Cerebellar nuclear complex (tissue), 1 donor: ENCODE measurements around the gene SUSD6.

Experiments
- DNase-seq, 2 experiments: peaks; one replicate each; lab custom pipeline; 2025; lab: John Stamatoyannopoulos, UW

SUSD6 gene, protein sequence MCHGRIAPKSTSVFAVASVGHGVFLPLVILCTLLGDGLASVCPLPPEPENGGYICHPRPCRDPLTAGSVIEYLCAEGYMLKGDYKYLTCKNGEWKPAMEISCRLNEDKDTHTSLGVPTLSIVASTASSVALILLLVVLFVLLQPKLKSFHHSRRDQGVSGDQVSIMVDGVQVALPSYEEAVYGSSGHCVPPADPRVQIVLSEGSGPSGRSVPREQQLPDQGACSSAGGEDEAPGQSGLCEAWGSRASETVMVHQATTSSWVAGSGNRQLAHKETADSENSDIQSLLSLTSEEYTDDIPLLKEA

DNA sequence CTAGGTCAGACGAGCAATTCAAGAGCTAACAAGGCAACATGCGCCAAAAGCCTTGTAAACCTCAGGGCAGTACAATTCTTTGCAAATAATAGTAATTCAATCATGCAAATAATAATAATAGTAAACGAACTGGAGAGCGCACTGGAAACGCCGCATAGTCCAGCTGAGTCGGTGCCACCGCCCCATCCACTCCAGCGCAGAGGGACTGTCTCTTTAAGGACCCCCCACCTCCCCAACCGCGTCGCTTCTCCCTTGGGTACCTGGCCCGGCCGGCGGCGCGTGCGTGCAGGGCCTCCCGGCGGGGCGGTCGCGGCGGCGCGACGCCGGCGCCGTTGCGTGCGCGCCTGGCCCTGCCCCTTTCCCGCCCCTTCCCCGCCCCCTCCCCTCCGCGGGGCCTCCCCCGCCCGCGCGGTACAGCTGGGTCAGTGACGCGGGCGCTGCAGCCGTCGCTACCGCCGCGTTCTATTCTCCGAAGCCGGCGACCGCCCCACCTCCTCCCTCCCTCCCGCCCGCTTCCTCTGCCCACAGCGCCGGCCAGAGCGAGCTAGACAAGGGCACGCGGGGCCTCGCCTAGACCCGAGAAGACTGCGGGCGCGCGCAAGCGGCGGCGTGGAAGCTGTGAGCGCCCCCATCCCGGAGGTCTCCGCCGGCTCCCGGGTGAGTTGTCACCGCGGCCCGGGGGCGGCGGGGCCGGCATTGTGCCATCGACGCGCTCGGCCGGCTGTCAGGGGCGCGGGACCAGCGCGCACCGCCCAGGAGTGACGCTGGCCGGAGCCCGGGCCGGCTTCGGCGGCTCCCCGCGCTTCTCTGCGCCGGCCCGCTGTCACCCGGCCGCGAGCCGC is at the start of gene SUSD6:
SUSD6 (plus strand) TSS at position 425 of the 842 bp plus-strand sequence. CDS start 46,997 bp downstream, outside the sequence.
- peak in 1 of 2 experiments; percentile 64 for DNase-seq

DNA sequence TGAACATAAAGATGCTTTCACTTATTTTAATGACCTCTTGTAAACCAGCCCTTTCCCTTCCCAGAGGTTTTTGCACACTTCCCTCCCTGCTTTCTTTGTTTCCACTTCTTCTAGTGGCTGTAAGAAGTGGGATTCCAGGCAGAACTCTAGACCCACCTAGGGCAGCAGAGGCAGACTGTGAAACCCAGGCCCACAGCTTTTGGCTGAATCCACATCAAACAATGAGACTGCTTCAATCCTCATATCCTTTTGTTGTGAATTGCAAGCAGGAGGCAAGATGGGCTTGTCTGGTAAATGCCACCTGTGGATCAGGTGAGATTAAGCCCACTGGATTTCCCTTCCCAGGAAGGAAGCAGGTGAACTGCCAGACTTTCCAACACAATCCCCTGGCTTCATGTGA is 49.5 kb upstream of the SUSD6 start:
- DNase-seq, result no peak

DNA sequence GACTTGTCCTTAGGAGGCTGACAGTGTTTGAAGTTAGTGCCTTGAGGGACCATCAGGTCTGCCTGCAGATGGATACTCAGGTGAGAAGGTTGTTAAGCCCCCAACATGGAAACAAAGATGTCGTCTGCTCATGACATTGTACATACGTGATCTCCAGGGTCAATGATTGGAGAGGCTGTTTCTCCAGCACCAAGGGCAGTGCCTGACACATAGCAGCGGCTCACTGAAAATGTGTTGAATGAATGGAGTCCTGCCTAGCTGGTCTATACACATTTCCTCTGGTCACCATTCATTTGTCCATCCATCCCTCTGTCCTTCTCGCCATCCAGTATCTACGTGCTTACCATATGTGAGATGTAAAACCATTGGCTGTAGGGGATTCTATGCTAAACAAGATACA is 43.8 kb upstream of the SUSD6 start:
- no peak for DNase-seq

DNA sequence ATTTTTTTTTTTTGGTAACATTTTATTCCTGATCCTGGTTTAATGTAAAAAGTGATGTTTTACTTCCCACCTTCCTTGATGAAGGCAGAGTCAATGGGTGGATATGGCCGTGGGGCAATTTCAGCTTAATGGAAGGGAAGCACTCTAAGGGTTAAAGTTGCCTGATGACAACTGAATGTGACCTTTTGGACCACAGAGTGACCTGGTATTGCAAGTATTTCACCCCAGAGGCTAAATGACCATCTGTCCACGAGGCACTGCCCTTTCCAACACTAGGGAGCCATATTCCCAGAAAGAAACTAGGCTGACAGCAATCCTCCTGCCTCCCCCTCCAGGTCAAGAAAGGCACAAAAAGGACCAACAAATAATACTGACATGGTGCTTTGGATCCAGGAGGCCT is 41.5 kb upstream of the SUSD6 start:
- DNase-seq, result no peak

DNA sequence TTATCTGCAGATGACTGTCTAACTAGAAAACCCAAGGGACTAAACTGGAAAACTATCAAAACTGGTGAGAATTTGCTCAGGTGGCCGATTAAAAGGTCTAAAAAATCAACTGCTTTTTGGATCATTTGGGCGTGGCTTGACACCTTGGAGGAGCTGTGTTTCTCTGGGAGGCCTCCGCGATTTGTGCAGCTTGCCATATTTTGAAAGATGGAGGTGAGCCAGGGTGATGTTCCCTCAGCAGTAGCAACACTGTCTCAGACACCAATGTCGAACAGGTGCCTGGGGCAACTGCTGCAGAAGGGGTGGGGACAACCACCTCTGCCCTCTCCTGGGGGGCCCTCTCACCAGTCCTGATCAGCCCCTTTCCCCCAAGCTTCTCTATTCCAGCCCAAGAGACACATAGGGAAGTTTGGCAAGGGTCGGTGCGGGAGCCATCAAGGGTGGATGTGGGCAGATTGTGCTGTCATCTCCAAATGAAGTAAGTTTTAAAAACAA is 40.5 kb upstream of the SUSD6 start:
- DNase-seq, result no peak

DNA sequence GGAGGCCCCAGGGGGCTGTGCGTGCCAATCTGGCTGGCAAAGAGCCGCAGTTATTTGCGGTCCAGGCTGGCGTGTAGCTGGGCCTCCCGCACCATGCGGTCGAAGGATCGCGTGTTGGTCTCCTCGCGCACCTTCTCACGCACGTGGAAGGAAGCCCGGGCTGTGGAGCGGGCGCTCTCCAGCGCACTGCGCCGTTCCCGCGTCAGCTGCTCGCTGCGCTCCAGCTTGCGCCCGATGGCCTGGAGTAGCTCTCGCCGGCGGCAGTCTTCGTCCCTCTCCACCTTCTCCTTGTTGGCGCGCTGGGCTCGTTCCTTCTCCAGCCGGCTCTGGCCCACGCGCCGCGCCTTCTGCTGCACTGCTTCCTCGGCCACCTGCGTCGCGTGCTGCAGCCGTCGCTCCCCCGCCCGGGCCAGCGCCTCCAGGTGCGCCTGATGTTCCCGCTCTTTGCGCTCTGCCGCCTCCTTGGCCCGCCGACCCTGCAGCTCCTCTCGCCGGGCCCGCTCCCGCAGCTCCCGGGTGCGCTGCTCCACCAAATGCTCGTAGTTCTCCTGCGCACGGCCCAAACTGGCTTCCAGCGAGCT is 39.9 kb upstream of the SUSD6 start:
- DNase-seq, result no peak

DNA sequence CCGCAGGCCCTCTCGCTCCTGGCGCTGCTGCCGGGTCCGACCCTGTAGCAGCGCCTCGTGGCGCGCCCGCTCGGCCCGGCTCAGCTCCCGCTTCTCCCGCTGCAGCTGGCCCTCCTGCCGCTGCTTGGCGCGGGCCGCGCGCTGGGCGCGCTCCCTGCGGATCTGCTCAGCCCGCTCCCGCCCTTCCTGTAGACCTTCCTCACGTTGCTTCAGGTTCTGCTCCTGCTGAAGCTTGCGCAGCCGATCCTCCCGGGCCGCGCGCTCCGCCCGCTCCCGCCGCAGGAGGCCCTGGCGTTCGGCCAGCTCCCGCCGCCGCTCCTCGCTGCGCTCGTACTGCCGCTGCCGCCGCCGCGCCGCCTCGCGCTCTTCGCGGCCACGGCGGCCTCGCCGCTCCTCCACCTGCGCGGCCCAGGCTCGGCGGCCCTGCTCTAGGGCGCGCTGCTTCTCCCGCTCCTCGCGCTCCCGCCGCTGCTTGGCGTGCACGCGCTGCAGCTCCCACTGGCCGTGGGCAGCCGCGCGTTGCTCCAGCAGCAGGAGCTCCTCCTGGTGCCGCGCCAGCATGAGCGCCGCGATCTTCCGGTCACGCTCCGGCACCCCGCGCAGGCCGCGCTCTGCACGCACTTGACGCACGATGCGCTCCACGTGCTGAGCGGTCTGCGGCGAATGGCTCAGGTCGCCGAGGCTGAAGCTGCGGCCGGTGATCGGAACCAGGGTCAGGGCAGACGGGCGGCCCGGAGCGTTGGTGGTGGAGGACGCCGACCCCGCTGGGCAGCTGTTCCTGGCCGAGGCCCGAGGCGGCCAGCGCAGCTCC is 39.2 kb upstream of the SUSD6 start:
- no peak for DNase-seq

DNA sequence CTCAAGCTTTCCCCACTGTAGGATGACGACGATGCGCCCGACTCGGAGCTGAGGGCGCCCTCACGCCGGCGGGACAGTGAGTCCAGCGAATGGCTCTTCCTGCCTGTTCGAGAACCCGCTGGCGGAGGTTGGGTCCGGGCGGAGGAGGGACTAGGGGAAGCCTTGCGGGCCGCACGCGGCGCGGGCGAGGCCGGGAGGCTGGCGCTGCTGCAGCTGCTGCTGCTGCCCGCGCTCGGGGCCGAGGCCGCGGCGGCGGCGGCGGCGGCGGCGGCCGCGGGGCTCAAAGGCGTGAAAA is 38.6 kb upstream of the SUSD6 start:
- DNase-seq, result no peak

DNA sequence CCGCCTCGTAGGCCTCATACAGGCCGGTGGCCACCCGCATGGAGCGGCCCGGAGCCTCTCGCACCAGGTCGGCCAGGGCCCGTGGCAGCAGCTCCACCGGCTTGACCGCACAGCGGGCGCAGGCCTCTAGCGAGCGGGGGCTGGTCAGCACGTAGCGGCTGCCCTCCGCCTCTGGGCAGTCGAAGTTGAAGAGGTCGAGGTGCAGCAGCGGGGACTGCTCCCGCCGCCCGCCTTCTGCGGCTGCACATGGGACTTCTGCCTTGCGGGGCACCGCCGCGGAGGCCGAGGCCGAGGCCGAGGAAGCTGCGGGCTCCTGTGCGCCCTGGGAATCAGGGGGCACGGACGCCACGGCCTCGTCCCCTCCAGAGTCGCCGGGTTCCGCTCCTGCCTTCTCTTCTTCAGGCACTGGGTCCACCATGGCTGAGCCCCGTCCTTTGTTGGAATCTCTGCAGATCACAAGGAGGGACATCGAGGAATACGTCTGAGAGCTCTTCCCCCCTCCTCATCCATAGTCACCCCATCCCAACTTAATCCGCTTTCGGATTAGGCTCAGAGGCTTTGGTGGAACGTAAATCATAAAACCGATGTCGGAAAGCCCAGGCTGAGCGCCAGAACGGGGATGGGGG is 38.1 kb upstream of the SUSD6 start:
- no peak for DNase-seq

DNA sequence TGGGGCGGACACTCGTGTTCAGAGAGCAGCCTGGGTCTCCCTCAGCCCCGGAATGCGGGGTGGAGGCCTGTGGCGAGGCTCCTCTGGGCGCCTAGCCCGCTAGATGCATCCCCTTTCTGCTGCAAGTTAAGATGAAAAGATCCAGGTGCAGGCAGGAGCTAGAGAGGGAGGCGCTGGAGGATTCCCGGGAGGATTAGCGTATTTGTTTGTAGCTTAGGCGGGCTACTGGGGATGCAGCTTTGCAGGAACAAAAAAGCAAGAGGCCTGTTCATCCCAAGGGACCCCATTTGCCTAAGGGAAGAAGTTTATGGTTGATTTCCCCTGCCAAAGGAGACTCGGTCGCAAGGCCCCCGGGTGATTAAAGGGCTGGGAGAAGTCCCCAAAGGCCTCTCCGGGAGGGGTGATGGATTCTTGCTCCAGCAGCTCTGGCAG is 37.5 kb upstream of the SUSD6 start:
- DNase-seq, result no peak

DNA sequence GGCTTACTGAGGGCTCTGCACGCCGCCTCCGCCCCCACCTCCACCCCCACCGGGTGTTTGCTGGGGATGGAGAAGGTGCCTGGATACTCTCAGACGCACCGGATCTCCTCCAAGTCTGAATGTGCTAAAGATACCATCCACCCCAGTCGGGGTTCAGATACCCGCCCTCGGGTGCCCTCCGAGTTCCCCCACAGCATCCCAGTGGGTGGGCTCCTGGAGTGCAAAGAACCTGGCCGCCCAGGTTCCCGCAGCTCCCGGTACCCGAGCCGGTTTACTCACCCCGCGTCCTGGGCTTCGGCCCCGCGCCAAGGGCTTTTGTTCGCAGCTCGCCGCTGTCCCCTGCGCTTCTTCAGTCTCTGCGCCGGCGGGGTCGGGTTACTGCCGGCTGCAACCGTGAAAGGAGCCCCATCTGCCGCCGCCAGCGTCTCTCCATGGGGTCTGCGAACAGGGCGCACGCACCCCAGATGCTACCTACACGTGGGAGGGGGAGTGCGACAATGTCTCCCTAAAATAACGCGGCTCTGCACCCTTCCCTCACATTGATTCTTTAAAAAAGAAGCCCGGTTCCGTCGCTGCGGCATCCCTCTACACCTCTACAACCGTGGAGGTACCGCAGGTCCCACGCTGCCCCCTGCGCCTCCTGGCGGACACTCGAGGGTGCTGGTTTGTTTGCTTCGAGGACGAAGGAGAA is 37.0 kb upstream of the SUSD6 start, which contains the start of gene CCDC177:
CCDC177 (minus strand) TSS at position 609 of the 691 bp plus-strand sequence. CDS start 1,249 bp downstream, outside the sequence.
- DNase-seq, result peak in 1 of 2 experiments; percentile 41

DNA sequence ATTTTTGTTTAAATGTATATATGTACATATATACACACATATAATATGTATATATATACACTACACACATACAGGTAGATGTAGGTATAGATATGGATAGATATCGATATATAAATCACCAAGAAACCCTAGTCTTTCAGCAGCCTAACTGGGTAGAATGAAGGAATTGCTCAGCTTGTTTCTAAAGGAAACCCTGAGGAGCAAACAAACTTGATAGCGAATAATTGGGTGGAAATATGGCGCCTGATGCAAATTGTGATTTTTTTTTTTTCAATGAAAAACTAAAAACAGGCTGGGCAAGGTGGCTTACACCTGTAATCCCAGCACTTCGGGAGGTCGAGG is 36.5 kb upstream of the SUSD6 start:
- DNase-seq, result no peak

DNA sequence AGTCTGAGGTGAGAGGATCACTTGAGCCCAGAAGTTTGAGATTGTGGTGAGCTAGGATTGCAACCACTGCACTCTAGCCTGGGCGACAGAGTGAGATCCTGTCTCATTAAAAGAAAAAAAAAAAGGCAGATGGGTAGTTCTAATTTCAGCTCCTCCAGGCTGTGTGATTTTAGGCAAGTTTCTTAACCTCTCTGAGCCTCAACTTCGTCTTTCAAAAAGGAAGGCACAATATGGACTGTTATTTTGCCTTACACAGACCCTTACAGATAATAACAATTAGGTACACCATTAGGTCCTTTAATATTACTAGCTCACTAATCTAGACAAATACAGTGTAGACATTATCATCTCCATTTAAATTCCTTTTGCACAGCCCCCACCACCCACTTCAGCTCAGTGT is 31.9 kb upstream of the SUSD6 start:
- no peak for DNase-seq

DNA sequence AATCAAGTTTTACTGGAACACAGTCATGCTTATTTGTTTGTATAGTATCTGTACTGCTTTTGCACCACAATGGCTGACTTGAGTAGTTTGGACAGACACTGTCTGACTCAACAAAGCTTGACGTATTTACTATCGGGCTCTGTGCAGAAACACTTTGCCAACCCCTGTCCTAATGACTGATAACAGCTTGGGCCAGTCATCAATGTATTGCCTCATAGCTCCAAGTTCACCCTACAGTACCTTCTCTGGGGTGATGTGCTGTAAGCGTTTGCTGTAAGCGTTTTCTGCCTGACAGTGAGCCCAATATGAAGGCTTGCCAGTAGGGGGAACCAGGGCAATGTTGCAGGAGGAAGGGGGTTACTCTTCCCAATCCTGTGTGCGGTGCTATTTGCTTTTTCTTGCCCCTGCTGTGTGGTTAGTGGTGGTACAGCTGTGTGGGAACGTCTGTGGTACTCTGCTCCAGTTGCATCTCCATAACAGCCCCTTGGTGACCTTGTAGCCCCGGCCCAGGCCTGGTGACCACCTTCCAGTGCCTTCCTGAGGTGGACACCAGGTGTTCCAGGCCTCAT is 31.3 kb upstream of the SUSD6 start:
- no peak for DNase-seq

DNA sequence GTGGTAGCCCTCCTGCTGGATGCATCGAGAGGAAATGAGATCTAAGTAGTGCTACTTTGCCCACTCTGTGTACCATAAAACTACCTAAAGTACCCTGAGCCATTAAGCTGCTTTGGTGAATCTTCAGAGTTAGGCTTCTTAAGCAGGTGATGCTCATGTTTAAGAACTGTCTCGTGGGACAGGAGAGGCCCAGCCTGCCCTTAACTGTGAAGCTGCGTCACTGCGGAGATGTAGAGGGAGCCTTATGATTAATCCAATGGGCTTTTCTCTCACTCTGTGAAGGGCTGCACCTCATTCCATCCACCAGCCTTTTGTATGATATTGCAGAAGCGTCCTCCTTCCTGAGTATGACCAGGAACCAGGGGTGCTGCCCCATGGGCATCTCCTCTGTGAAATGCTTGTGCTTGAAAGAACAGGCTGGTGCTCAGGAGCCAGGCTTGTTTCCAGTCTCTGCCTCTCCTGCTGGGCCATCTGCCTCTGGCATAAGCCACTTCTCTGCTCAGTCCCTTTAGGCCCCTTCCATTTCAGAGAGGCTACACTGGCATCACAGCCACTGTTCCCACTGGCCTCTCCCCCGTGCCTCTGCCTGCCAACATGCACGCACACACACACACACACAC is 30.0 kb upstream of the SUSD6 start:
- DNase-seq, result peak; percentile 35 to 65

DNA sequence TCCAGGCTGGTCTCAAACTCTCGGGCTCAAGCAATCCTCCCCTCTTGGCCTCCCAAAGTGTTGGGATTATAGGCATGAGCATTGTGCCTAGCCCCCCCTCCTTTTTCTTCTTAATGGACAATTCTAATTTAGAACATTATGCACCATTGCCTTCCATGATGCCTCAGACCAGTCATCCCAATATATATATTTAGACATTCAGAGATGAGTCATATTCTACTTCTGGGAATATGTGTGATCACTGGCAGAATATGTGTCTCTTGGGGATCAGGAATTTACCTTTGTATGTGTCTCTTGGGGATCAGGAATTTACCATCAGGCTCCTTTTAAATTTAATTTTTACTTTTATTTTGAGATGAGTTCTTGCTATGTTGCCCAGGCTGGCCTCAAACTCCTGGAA is 29.2 kb upstream of the SUSD6 start:
- DNase-seq, result no peak

DNA sequence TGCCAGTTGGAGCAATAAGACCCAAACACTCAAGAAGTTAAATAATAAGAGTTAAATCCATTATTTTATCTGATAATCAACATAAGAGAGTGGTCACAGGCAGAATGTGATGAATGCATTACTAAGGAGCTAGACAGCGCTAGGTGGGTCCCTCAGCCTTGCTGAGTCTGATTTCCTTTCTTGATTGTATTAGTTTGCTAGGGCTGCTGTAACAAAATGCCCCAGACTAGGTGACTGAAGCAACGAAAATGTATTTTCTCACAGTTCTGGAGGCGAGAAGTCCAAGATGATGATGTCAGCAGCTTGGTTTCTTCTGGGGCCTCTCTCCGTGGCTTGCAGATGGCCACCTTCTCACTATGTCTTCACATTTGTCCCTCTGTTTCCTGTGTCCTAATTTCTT is 28.6 kb upstream of the SUSD6 start:
- DNase-seq, result no peak

DNA sequence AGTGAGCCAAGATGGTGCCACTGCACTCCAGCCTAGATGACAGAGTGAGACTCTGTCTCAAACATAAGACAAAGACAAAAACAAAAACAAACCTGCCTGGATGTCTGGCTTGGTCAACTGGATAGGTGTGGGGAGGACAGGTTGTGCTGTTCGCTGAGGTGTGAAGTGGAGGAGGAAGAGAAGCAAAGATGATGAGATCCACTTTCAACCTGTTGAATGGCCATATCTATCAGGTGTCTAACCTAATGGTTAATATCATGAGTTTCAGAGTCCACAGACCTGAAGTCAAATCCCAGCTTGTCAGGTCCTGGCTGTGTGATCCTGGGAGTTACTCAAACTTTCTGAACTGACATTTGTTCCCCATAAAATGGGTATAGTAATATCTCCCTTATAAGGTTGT is 27.0 kb upstream of the SUSD6 start:
- DNase-seq, result no peak

DNA sequence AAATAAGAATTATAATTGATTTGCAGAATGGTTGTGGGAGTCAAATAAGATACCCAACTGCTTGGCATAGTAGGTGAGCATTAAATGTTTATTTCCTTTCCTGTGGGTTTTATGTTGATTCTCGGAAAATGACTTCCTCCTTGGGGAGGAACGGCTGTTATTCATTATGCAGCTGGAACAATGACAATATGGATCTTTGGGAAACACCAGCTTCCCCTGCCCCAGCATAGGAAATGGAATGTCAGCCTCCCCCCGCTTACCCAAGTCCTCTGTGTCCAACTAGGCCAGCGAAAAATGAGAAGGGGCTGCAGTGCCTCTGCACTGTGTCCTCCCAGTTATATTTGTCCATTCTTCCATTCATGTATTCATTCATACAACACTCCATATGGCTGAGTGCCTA is 25.0 kb upstream of the SUSD6 start:
- no peak for DNase-seq

DNA sequence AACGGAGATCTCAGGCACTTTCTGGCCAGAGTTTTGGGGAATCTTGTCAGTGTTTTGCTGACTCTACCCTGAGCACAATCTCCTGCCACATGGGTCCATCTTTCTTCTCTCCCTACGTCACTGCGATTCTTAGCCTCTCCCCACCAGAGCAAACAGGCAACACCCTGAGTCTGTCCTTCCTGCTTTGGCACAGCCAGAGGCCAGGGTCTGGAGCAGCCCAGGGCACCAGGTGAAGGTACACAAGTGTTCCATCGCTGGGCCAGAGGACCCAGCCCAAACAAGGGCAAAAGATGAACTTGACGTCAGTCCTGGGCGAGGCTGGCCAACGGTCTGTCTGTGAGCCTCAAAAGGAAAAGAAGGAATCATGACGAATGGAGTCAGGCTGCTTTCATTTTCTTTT is 24.0 kb upstream of the SUSD6 start:
- DNase-seq, result no peak
